Measurements from ENCODE around the gene ERVV-1. TPM values are rescaled to one million over a fixed set of nuclear protein-coding genes. Genes with fewer than 3 reads are reported as not detected.
A peak's percentile ranks its signal among the peaks of the same experiment; 100 is the strongest.

ERVV-1 gene
- total and polyA plus RNA-seq, 7 experiments from 2014 or later: not detected

DNA sequence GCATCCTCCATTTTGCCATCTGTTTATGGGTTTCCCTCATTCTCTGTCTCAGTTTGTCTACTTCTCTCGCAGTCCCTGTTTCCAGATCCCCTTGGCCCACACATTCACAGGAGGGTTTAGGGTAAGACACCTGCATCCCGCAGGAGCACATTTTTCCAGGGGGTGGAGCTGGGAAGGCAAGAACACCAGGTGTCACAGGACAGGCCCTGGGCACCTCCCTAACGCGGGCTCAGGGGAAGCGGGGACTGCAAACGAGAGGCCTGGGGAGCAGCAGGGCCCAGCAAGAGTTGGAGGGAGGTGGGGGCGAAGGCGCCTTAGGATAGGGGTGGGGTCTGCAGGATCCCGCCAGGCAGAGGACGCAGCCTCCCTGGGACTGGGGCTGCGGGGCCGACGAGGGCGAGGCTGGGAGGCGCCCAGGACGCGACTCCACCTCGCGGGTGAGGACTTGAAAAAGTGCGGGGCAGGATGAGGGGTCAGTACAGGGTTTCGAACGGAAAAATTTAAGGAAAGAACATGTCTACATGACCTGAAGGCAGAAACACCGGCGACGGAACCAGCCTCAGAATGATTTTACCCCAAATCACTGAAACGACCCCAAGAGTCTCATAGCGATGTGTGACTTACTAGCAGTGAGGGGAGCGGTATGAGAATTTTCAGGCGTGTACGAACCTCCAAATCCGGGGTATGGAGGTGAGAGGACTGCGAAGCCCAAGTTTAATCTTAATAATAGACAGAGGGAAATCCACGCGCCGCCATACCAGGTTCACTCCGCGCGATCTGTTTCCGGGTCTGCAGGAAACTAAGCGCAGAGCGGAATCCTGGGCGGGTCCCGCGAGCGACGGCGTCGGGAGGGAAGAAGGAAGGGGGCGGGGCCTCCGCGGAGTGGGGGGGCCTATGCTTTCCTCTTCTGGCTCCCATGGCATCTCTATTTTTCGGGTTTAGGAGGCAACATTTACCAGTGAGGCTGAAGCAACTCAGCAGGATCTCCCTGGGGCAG, 23.7 kb downstream of the ERVV-1 start:
- H3K27ac ChIP-seq (ENCODE audit: low read depth, low read length): no peak overlapping the region
- no peak overlapping the region for H3K4me3 ChIP-seq (ENCODE audit: low read length)
- no peaks in the 10 kb centered on the region for H3K36me3 ChIP-seq (ENCODE audit: control insufficient read depth in 2 of 3, insufficient read depth in 3 of 3, low read length in 3 of 3)
- intact Hi-C loops (cut with micrococcal nuclease): no loop called here
- Mint-ChIP-seq H3K9me3 (peaks cover 18 to 99% (median 60%) of the 10 kb centered on the region in 11 donors), H3K27me3 (peaks cover 0 to 56% (median 19%) of the 10 kb centered on the region in 5 donors), H3K36me3 (peaks cover 4 to 44% (median 17%) of the 10 kb centered on the region in 5 donors), H3K4me3 (peak overlapping the region in 8 of 10 donors; percentile 16 to 68 (median 46)), H3K27ac (peak overlapping the region in 1 of 9 donors; percentile 14), H3K4me1 (peaks cover 0 to 8% (median 0%) of the 10 kb centered on the region in 7 donors)
- ChIA-PET POLR2A (no interaction called here), CTCF (no interaction called here)
- H3K9me3 ChIP-seq (ENCODE audit: control insufficient read depth in 2 of 3, low read length in 3 of 3): peaks cover 0 to 62% (median 0%) of the 10 kb centered on the region in 3 experiments
- no peaks in the 10 kb centered on the region for H3K27me3 ChIP-seq (ENCODE audit: control insufficient read depth in 2 of 2, insufficient read depth in 2 of 2, low read length in 2 of 2)
- no peak for DNase-seq
- no peak for ATAC-seq
- H3K4me1 ChIP-seq (ENCODE audit: control insufficient read depth in 2 of 2, insufficient read depth in 2 of 2, low read length in 2 of 2): no peaks in the 10 kb centered on the region

DNA sequence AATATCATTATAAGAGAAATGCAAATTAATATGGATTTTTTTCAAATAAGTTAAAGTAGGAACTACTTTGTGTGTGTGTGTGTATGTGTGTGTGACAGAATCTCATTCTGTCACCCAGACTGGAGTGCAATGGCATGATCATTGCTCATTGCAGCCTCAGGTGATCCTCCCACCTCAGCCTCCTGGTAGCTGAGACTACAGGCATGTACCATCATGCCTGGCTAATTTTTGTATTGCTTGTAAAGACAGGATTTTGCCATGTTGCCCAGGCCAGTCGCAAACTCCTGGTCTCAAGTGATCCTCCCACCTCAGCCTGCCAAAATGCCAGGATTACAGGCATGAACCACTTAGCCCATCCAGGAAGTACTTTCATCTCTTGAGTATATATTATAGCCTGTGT, 27.6 kb downstream of the ERVV-1 start:
- Mint-ChIP-seq H3K4me3 (no peak overlapping the region), H3K9me3 (peaks cover 15 to 97% (median 61%) of the 10 kb centered on the region in 11 donors), H3K27me3 (peaks cover 0 to 38% (median 14%) of the 10 kb centered on the region in 5 donors), H3K4me1 (peaks cover 0 to 8% (median 0%) of the 10 kb centered on the region in 7 donors), H3K27ac (no peak overlapping the region), H3K36me3 (peaks cover 3 to 24% (median 7%) of the 10 kb centered on the region in 5 donors)
- H3K27ac ChIP-seq (ENCODE audit: low read depth, low read length): no peak overlapping the region
- ATAC-seq (no peak), DNase-seq (no peak)
- no peaks in the 10 kb centered on the region for H3K4me1 ChIP-seq (ENCODE audit: control insufficient read depth in 2 of 2, insufficient read depth in 2 of 2, low read length in 2 of 2)
- H3K27me3 ChIP-seq (ENCODE audit: control insufficient read depth in 2 of 2, insufficient read depth in 2 of 2, low read length in 2 of 2): no peaks in the 10 kb centered on the region
- intact Hi-C loops (cut with micrococcal nuclease): no loop called here
- POLR2A ChIA-PET: no interaction called here
- CTCF ChIA-PET: no interaction called here
- peaks cover 0 to 61% (median 0%) of the 10 kb centered on the region in 3 experiments for H3K9me3 ChIP-seq (ENCODE audit: control insufficient read depth in 2 of 3, low read length in 3 of 3)
- H3K4me3 ChIP-seq (ENCODE audit: low read length): no peak overlapping the region
- no peaks in the 10 kb centered on the region for H3K36me3 ChIP-seq (ENCODE audit: control insufficient read depth in 2 of 3, insufficient read depth in 3 of 3, low read length in 3 of 3)

DNA sequence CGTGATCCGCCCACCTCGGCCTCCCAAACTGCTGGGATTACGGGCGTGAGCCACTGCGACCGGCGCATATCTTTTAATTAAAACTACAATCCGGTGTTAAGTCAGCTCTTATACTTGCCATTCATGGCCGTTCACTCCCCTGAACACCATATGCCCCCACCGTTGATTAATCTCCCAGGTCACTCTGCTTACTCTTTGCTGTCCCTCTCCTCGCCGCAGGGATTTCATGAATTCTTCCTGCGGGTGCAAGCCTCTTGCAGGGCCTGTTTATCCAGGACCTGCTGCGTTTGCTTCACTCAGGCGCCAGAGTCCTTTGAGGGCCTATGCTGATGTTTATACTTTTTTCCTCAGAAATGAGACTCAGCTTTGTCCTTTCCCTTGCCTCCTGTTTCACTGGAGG, 31.8 kb downstream of the ERVV-1 start:
- Mint-ChIP-seq H3K4me3 (no peak overlapping the region), H3K36me3 (peaks cover 0 to 13% (median 3%) of the 10 kb centered on the region in 5 donors), H3K27ac (no peak overlapping the region), H3K9me3 (peaks cover 11 to 84% (median 50%) of the 10 kb centered on the region in 11 donors), H3K27me3 (peaks cover 0 to 11% (median 0%) of the 10 kb centered on the region in 5 donors), H3K4me1 (no peaks in the 10 kb centered on the region)
- DNase-seq (no peak), ATAC-seq (no peak)
- H3K27me3 ChIP-seq (ENCODE audit: control insufficient read depth in 2 of 2, insufficient read depth in 2 of 2, low read length in 2 of 2): no peaks in the 10 kb centered on the region
- H3K27ac ChIP-seq (ENCODE audit: low read depth, low read length): no peak overlapping the region
- H3K9me3 ChIP-seq (ENCODE audit: control insufficient read depth in 2 of 3, low read length in 3 of 3): peaks cover 0 to 56% (median 0%) of the 10 kb centered on the region in 3 experiments
- no peaks in the 10 kb centered on the region for H3K36me3 ChIP-seq (ENCODE audit: control insufficient read depth in 2 of 3, insufficient read depth in 3 of 3, low read length in 3 of 3)
- ChIA-PET POLR2A (no interaction called here), CTCF (no interaction called here)
- H3K4me3 ChIP-seq (ENCODE audit: low read length): no peak overlapping the region
- H3K4me1 ChIP-seq (ENCODE audit: control insufficient read depth in 2 of 2, insufficient read depth in 2 of 2, low read length in 2 of 2): no peaks in the 10 kb centered on the region
- intact Hi-C loops (cut with micrococcal nuclease): no loop called here

DNA sequence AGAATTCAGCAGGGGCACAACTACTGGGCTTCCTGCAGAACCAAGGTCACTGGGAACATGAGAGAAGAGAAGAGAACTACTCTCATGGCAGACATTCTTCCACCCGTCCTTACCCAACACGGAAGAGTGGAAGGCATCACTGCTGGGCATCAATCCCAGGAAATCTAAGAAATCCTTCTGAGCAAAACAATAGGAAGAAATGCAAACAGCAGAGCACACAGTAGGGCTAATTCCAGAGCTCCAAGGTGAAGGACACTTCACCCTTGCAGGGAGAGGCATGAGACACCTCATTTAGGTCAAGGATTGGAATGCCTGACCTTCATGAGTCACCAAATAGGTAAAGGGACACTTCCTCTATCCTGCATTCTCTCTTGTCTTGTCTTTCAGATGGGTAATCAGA, 33.7 kb downstream of the ERVV-1 start:
- no peak for DNase-seq
- Histone ChIP-seq H3K9me3 (ENCODE audit: control insufficient read depth in 2 of 3, low read length in 3 of 3) (peaks cover 0 to 44% (median 0%) of the 10 kb centered on the region in 3 experiments), H3K27me3 (ENCODE audit: control insufficient read depth in 2 of 2, insufficient read depth in 2 of 2, low read length in 2 of 2) (no peaks in the 10 kb centered on the region), H3K4me3 (ENCODE audit: low read length) (no peak overlapping the region), H3K27ac (ENCODE audit: low read depth, low read length) (no peak overlapping the region), H3K36me3 (ENCODE audit: control insufficient read depth in 2 of 3, insufficient read depth in 3 of 3, low read length in 3 of 3) (no peaks in the 10 kb centered on the region), H3K4me1 (ENCODE audit: control insufficient read depth in 2 of 2, insufficient read depth in 2 of 2, low read length in 2 of 2) (no peaks in the 10 kb centered on the region)
- Mint-ChIP-seq H3K4me3 (no peak overlapping the region), H3K36me3 (peaks cover 0 to 11% (median 6%) of the 10 kb centered on the region in 5 donors), H3K4me1 (no peaks in the 10 kb centered on the region), H3K27me3 (no peaks in the 10 kb centered on the region), H3K9me3 (peaks cover 14 to 83% (median 48%) of the 10 kb centered on the region in 11 donors), H3K27ac (no peak overlapping the region)
- intact Hi-C loops (cut with micrococcal nuclease): no loop called here
- ATAC-seq: no peak
- CTCF ChIA-PET: no interaction called here
- POLR2A ChIA-PET: no interaction called here

DNA sequence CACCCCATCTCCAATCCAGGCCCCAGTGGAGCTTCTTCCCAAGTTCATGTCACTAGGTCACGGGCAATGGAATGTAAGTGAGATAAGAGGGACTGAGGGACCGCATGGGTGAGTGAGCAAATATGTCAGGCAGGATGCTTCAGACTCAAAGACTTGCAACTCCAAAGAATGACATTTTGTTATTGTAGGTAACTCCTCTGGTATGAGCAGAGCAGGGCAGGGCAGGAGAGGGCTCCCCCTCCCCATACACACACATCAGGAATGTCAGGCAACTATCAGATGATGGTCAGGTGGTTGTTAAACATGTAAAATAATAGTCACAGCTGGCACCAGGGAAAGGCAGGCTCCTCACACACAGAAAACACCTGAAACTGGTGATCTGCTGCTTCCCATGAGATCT, 41.4 kb downstream of the ERVV-1 start:
- Histone ChIP-seq H3K9me3 (ENCODE audit: control insufficient read depth in 2 of 3, low read length in 3 of 3) (peaks cover 0 to 39% (median 0%) of the 10 kb centered on the region in 3 experiments), H3K27me3 (ENCODE audit: control insufficient read depth in 2 of 2, insufficient read depth in 2 of 2, low read length in 2 of 2) (no peaks in the 10 kb centered on the region), H3K4me1 (ENCODE audit: control insufficient read depth in 2 of 2, insufficient read depth in 2 of 2, low read length in 2 of 2) (no peaks in the 10 kb centered on the region), H3K27ac (ENCODE audit: low read depth, low read length) (no peak overlapping the region), H3K4me3 (ENCODE audit: low read length) (no peak overlapping the region), H3K36me3 (ENCODE audit: control insufficient read depth in 2 of 3, insufficient read depth in 3 of 3, low read length in 3 of 3) (no peaks in the 10 kb centered on the region)
- intact Hi-C loops (cut with micrococcal nuclease): no loop called here
- no peak overlapping the region for H3K27ac Mint-ChIP-seq
- POLR2A ChIA-PET: no interaction called here
- peak overlapping the region in 1 of 10 donors; percentile 59 for H3K4me3 Mint-ChIP-seq
- peaks cover 3 to 14% (median 8%) of the 10 kb centered on the region in 5 donors for H3K27me3 Mint-ChIP-seq
- peaks cover 0 to 23% (median 9%) of the 10 kb centered on the region in 5 donors for H3K36me3 Mint-ChIP-seq
- peaks cover 7 to 94% (median 56%) of the 10 kb centered on the region in 11 donors for H3K9me3 Mint-ChIP-seq
- no peak for ATAC-seq
- CTCF ChIA-PET: no interaction called here
- H3K4me1 Mint-ChIP-seq: peaks cover 0 to 5% (median 0%) of the 10 kb centered on the region in 7 donors
- DNase-seq: no peak

DNA sequence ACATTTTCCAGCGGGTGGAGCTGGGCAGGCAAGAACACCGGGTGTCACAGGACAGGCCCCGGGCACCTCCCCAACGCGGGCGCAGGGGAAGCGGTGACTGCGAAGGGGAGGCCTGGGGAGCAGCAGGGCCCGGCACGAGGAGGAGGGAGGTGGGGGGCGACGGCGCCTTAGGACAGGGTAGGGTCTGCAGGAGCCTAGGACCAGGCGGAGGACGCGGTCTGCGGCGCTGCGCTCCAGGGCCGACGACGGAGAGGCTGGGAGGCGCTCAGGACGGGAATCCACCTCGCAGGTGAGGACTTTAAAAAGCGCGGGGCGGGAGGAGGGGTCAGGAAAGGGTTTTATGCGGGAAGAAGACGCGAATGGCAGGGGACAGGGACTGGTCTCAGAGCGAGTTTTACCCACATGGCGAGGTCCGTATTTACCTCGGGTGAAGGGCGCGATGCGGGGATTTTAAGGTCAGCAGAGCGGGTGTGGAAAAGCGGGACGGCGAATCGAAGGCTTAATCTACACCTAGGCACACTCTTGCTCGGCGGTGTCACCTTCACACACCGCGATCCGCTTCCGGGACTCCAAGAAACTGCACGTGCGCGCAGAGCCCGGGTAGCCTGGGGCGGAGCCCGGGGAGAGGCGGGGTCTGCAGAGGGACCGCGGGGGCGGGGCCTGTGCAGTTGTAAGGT, 44.3 kb downstream of the ERVV-1 start:
- Histone ChIP-seq H3K36me3 (ENCODE audit: control insufficient read depth in 2 of 3, insufficient read depth in 3 of 3, low read length in 3 of 3) (no peaks in the 10 kb centered on the region), H3K27ac (ENCODE audit: low read depth, low read length) (no peak overlapping the region), H3K4me3 (ENCODE audit: low read length) (no peak overlapping the region), H3K27me3 (ENCODE audit: control insufficient read depth in 2 of 2, insufficient read depth in 2 of 2, low read length in 2 of 2) (no peaks in the 10 kb centered on the region), H3K4me1 (ENCODE audit: control insufficient read depth in 2 of 2, insufficient read depth in 2 of 2, low read length in 2 of 2) (no peaks in the 10 kb centered on the region), H3K9me3 (ENCODE audit: control insufficient read depth in 2 of 3, low read length in 3 of 3) (peaks cover 0 to 63% (median 15%) of the 10 kb centered on the region in 3 experiments)
- peaks cover 0 to 8% (median 0%) of the 10 kb centered on the region in 7 donors for H3K4me1 Mint-ChIP-seq
- ChIA-PET POLR2A (no interaction called here), CTCF (no interaction called here)
- peaks cover 3 to 95% (median 62%) of the 10 kb centered on the region in 11 donors for H3K9me3 Mint-ChIP-seq
- H3K27me3 Mint-ChIP-seq: peaks cover 3 to 14% (median 8%) of the 10 kb centered on the region in 5 donors
- peaks cover 4 to 19% (median 7%) of the 10 kb centered on the region in 5 donors for H3K36me3 Mint-ChIP-seq
- no peak overlapping the region for H3K27ac Mint-ChIP-seq
- intact Hi-C loops (cut with micrococcal nuclease): no loop called here
- no peak for DNase-seq
- peak overlapping the region in 4 of 10 donors; percentile 12 to 68 (median 29) for H3K4me3 Mint-ChIP-seq
- no peak for ATAC-seq
